ENCODE data around the gene SOX5. TPM values are rescaled to one million over a fixed set of nuclear protein-coding genes. Genes with fewer than 3 reads are reported as not detected.

The SOX5 gene
- total and polyA plus RNA-seq, 2 donors: 6.6 to 61.4 TPM

DNA sequence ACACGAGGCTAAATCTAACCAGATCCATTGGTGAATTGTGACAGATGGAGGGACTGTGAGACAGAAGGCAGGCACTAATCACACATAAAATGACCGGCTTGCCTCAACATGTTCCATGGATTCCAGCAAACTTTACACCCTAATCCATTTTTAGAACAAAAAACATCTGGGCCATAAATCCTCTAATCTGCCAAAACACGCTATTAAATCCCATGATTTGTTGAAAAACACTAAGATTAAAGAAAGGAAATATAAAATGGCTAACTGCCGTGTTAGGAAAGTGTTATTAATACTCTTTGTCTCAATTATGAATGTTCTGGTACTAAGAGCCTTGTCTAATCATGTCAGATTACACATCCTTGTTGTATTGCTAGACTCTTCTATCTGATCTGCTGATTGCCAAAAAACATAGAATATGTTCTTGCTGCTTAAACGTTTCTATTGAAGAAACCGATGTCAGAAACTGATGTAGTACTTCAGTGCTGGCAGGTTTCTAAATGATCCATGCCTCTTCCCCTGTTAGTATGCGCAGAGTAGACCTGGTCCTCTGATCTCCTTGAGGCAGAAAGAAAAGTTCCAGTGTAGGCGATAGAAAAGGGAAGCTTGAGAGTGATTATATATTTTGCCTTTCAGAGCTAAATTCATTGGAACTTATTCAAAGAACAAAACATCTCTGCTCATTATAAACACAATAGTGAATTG lies 384.9 kb downstream of the SOX5 start:
- no peak for DNase-seq (ENCODE audit: extremely low spot score)
- WGBS: 29% methylated on average over 8 of the region's 8 CpGs
- no peak overlapping the region for H3K4me3 ChIP-seq (ENCODE audit: low read depth, low read length)
- H3K36me3 ChIP-seq (ENCODE audit: insufficient read depth): no peaks in the 10 kb centered on the region
- H3K4me1 ChIP-seq (ENCODE audit: insufficient read depth): no peaks in the 10 kb centered on the region
- no peak overlapping the region for H3K27ac ChIP-seq (ENCODE audit: low read depth)

GRCh38 chr12:23561364-23562345 lies 387.8 kb downstream of the SOX5 start:
- no peaks in the 10 kb centered on the region for H3K4me1 ChIP-seq (ENCODE audit: insufficient read depth)
- no peak overlapping the region for H3K27ac ChIP-seq (ENCODE audit: low read depth)
- H3K36me3 ChIP-seq (ENCODE audit: insufficient read depth): no peaks in the 10 kb centered on the region
- no peak for DNase-seq (ENCODE audit: extremely low spot score)
- H3K4me3 ChIP-seq (ENCODE audit: low read depth, low read length): no peak overlapping the region
- WGBS: 86% methylated on average over 12 of the region's 12 CpGs

GRCh38 chr12:23560611-23561010 lies 388.9 kb downstream of the SOX5 start:
- 96% methylated on average over 2 of the region's 2 CpGs for WGBS
- H3K4me1 ChIP-seq (ENCODE audit: insufficient read depth): no peaks in the 10 kb centered on the region
- no peak overlapping the region for H3K4me3 ChIP-seq (ENCODE audit: low read depth, low read length)
- H3K36me3 ChIP-seq (ENCODE audit: insufficient read depth): no peaks in the 10 kb centered on the region
- no peak for DNase-seq (ENCODE audit: extremely low spot score)
- H3K27ac ChIP-seq (ENCODE audit: low read depth): no peak overlapping the region

GRCh38 chr12:23559268-23559753 lies 390.2 kb downstream of the SOX5 start:
- Histone ChIP-seq H3K36me3 (ENCODE audit: insufficient read depth) (peaks cover 3% of the 10 kb centered on the region), H3K4me3 (ENCODE audit: low read depth, low read length) (no peak overlapping the region), H3K4me1 (ENCODE audit: insufficient read depth) (no peaks in the 10 kb centered on the region), H3K27ac (ENCODE audit: low read depth) (no peak overlapping the region)
- 85% methylated on average over 2 of the region's 2 CpGs for WGBS
- no peak for DNase-seq (ENCODE audit: extremely low spot score)

DNA sequence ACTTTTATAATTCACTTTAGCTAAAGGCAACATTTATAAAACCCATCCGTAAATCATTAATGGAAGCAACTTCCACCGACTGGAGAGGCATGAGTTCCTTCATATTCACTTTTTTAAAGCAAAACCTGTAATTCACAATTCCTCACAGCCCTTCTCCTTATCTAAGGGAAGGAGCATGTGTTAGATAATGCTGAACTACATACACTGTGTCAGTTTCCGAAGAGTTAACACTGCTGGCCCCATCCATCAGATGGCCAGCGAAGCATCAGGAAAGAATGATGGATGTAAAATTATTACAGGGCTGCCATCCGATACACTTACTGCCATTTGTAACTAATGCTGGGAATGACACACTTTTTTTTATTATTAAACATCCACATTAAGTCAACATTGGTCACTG lies 392.8 kb downstream of the SOX5 start:
- no peak overlapping the region for H3K4me3 ChIP-seq (ENCODE audit: low read depth, low read length)
- H3K27ac ChIP-seq (ENCODE audit: low read depth): no peak overlapping the region
- DNase-seq (ENCODE audit: extremely low spot score): no peak
- 93% methylated on average over 5 of the region's 5 CpGs for WGBS
- H3K4me1 ChIP-seq (ENCODE audit: insufficient read depth): no peaks in the 10 kb centered on the region
- H3K36me3 ChIP-seq (ENCODE audit: insufficient read depth): peaks cover 3% of the 10 kb centered on the region

DNA sequence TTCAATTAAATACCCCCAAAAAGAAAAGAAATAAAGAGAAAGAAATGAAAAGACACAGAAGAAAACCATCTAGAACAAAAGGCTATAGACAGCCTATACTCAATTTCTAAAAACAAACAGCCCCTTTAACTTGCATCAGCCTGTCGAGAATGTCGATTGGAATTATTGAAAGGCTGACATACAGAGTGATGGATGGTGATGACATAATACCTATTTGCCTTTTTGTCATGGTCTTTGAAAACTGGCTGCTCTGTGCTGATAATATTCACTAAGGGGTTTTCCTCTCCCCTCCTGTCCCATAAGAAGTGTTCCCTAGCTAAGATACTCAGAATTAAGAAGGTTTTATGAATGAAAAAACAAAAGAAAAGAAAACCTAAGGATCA lies 393.7 kb downstream of the SOX5 start:
- WGBS: 78% methylated on average over 2 of the region's 2 CpGs
- DNase-seq (ENCODE audit: extremely low spot score): no peak
- H3K4me3 ChIP-seq (ENCODE audit: low read depth, low read length): no peak overlapping the region
- H3K36me3 ChIP-seq (ENCODE audit: insufficient read depth): peaks cover 3% of the 10 kb centered on the region
- no peak overlapping the region for H3K27ac ChIP-seq (ENCODE audit: low read depth)
- no peaks in the 10 kb centered on the region for H3K4me1 ChIP-seq (ENCODE audit: insufficient read depth)

- DNase-seq (ENCODE audit: extremely low spot score): no peak
- Histone ChIP-seq H3K36me3 (ENCODE audit: insufficient read depth) (peaks cover 3% of the 10 kb centered on the region), H3K27ac (ENCODE audit: low read depth) (no peak overlapping the region), H3K4me1 (ENCODE audit: insufficient read depth) (no peaks in the 10 kb centered on the region), H3K4me3 (ENCODE audit: low read depth, low read length) (no peak overlapping the region)
- 82% methylated on average over 4 of the region's 4 CpGs for WGBS
These were observed 394.2 kb downstream of the SOX5 start for GRCh38 chr12:23555180-23555824.

DNA sequence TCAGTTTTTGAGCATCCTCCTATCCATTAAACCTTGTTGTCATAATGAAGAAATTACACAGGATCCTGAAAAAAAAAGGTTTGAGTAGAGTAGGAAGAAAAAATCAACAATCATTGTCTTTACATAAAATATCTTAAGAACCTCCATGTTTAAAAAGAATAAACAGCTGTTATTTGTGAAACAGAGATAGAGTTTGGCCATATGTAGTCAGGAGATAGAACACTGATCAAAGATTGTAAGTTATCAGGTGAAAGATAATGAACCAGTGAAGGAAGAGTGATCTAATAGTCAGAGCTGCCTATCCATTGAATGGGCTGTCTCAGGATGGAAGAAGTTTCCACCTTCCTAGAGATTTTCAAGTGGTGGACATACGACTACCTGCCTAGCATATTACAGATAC lies 397.1 kb downstream of the SOX5 start:
- Histone ChIP-seq H3K27ac (ENCODE audit: low read depth) (no peak overlapping the region), H3K4me3 (ENCODE audit: low read depth, low read length) (no peak overlapping the region), H3K4me1 (ENCODE audit: insufficient read depth) (no peaks in the 10 kb centered on the region), H3K36me3 (ENCODE audit: insufficient read depth) (peaks cover 3% of the 10 kb centered on the region)
- WGBS: 94% methylated on average over 1 of the region's 1 CpG
- DNase-seq (ENCODE audit: extremely low spot score): no peak

DNA sequence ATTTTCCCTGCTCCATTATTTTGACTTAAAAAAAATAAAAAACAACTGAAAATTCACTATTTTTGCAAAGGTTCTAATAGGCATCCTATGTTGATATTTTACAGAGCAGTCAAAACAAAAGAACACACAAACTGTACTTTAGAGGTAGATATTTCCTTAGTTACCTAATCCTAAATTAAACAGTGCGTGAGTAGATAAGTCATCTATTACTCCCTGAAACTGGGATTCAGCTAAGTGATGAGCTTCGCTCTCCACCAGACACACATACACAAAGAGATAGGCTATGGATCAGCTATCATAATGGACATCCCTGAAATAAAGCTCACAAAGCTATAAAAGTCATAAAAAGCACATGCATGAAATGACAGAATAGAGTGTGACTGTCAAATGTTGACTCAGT lies 398.7 kb downstream of the SOX5 start:
- Histone ChIP-seq H3K4me1 (ENCODE audit: insufficient read depth) (no peaks in the 10 kb centered on the region), H3K27ac (ENCODE audit: low read depth) (no peak overlapping the region), H3K4me3 (ENCODE audit: low read depth, low read length) (no peak overlapping the region), H3K36me3 (ENCODE audit: insufficient read depth) (peaks cover 3% of the 10 kb centered on the region)
- DNase-seq (ENCODE audit: extremely low spot score): no peak
- WGBS: 66% methylated on average over 2 of the region's 2 CpGs

GRCh38 chr12:23548742-23549141 lies 400.7 kb downstream of the SOX5 start:
- Histone ChIP-seq H3K27ac (ENCODE audit: low read depth) (no peak overlapping the region), H3K4me1 (ENCODE audit: insufficient read depth) (no peaks in the 10 kb centered on the region), H3K4me3 (ENCODE audit: low read depth, low read length) (no peak overlapping the region)

GRCh38 chr12:23546756-23547155 lies 402.7 kb downstream of the SOX5 start:
- no peaks in the 10 kb centered on the region for H3K4me1 ChIP-seq (ENCODE audit: insufficient read depth)
- H3K4me3 ChIP-seq (ENCODE audit: low read depth, low read length): no peak overlapping the region
- WGBS: 94% methylated on average over 4 of the region's 4 CpGs
- no peaks in the 10 kb centered on the region for H3K36me3 ChIP-seq (ENCODE audit: insufficient read depth)
- H3K27ac ChIP-seq (ENCODE audit: low read depth): no peak overlapping the region
- DNase-seq (ENCODE audit: extremely low spot score): no peak

More at GRCh38 chr12:23548742-23549141, 400.7 kb downstream of the SOX5 start:
- no peaks in the 10 kb centered on the region for H3K36me3 ChIP-seq (ENCODE audit: insufficient read depth)
- no peak for DNase-seq (ENCODE audit: extremely low spot score)

- Histone ChIP-seq H3K4me3 (ENCODE audit: low read depth, low read length) (no peak overlapping the region), H3K27ac (ENCODE audit: low read depth) (no peak overlapping the region), H3K36me3 (ENCODE audit: insufficient read depth) (no peaks in the 10 kb centered on the region), H3K4me1 (ENCODE audit: insufficient read depth) (no peaks in the 10 kb centered on the region)
- DNase-seq (ENCODE audit: extremely low spot score): no peak
- 94% methylated on average over 1 of the region's 1 CpG for WGBS
These were observed 405.7 kb downstream of the SOX5 start for GRCh38 chr12:23543767-23544166.

DNA sequence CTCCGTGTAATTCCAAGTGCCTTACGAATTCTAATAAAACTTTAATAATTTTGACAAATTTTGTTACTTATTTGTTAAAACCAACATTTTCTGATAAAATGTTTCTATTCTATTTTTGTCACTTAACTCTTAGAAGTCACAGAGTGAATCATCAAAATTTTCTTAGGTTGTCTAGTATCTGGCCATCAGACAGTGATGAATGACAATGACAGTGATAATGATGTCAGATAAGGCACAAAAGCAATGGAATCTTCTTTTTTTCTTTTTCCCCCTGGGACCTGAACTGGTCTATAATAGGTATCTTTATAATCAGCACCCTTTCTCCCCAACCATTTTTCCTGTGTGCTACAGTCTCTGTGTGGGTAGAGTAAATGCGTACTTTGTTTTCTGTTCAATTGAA lies 407.3 kb downstream of the SOX5 start:
- no peak overlapping the region for H3K4me3 ChIP-seq (ENCODE audit: low read depth, low read length)
- H3K27ac ChIP-seq (ENCODE audit: low read depth): no peak overlapping the region
- no peak for DNase-seq (ENCODE audit: extremely low spot score)
- H3K4me1 ChIP-seq (ENCODE audit: insufficient read depth): no peaks in the 10 kb centered on the region
- 96% methylated on average over 3 of the region's 3 CpGs for WGBS
- no peaks in the 10 kb centered on the region for H3K36me3 ChIP-seq (ENCODE audit: insufficient read depth)
